Epithelial cell of proximal tubule (primary cell): ENCODE data around the gene ZNF101. TPM values are rescaled to one million over a fixed set of nuclear protein-coding genes. Genes with fewer than 3 reads are reported as not detected.

ENCODE experiments used
- DNase-seq: peaks from one replicate; pipeline ENCODE4 v3.0.0-alpha.2; 2011; ENCODE audit warnings: low read depth
- H3K4me3 ChIP-seq: 2 replicates; pipeline ENCODE4 v1.5.1; 2011; ENCODE audit warnings: low read depth, mild to moderate bottlenecking, low read length
- total RNA-seq: library from RNA; depleted of rRNA; stranded (reverse); fragments of >200 nt; gene quantifications from 2 replicates; pipeline ENCODE4 v1.2.3, GENCODE V29; 2015
- TF ChIP-seq, protein P1 (sequence below): conservative IDR thresholded peaks from 2 replicates; pipeline ENCODE4 v1.5.1; 2012; ENCODE audit warnings: low read depth, mild to moderate bottlenecking, low read length

ZNF101 gene
- total RNA-seq, 1 donor from 2014 or later, result 7.6 TPM

DNA sequence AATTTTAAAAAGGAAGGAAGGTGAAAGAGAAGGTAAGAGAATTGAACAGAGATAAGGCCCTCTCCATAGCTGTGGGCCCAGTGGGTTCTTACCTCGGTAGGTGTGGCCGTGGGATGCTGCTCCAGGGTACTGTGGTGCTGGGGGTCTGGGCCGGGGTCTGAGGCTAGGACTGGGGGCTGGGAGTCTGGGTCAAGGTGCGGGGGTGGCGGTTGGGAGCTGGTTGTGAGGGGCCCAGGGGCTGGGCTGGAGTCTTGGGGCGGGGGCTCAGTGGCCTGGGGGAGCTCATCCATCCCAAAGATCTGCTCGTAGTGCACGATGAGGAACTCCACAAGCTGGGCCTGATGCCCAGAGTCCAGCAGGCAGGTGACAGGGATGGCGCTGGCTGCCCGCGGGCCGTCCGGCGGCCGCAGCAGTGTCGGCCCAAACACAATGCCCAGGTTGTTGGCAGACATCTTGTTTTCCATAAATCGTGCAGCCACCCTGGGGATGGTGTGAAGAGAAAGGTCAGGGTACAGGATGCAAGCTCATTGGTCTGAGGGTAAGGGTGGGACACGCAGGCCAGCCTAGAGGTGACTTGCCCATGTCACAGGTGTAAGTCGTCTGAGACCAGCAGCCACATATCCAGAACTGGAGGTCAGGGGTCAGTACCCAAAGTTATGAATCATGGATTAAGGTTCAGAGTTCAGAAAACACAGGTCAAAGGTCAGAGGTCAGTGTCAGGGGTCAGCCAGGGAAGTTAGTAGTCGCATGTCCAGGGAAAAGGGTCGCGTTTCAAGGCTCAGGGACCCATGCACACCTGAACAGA is 34.7 kb upstream of the ZNF101 start:
- TF ChIP-seq, protein P1, sequence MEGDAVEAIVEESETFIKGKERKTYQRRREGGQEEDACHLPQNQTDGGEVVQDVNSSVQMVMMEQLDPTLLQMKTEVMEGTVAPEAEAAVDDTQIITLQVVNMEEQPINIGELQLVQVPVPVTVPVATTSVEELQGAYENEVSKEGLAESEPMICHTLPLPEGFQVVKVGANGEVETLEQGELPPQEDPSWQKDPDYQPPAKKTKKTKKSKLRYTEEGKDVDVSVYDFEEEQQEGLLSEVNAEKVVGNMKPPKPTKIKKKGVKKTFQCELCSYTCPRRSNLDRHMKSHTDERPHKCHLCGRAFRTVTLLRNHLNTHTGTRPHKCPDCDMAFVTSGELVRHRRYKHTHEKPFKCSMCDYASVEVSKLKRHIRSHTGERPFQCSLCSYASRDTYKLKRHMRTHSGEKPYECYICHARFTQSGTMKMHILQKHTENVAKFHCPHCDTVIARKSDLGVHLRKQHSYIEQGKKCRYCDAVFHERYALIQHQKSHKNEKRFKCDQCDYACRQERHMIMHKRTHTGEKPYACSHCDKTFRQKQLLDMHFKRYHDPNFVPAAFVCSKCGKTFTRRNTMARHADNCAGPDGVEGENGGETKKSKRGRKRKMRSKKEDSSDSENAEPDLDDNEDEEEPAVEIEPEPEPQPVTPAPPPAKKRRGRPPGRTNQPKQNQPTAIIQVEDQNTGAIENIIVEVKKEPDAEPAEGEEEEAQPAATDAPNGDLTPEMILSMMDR, result no peak
- H3K4me3 ChIP-seq, result no peak overlapping the region
- no peak for DNase-seq

GRCh38 chr19:19634516-19635312 is 33.9 kb upstream of the ZNF101 start:
- no peak overlapping the region for H3K4me3 ChIP-seq
- TF ChIP-seq, protein P1, result no peak
- no peak for DNase-seq

- H3K4me3 ChIP-seq, result no peak overlapping the region
- TF ChIP-seq, protein P1, result no peak
- no peak for DNase-seq
Measured at GRCh38 chr19:19635313-19635702, 33.3 kb upstream of the ZNF101 start.

DNA sequence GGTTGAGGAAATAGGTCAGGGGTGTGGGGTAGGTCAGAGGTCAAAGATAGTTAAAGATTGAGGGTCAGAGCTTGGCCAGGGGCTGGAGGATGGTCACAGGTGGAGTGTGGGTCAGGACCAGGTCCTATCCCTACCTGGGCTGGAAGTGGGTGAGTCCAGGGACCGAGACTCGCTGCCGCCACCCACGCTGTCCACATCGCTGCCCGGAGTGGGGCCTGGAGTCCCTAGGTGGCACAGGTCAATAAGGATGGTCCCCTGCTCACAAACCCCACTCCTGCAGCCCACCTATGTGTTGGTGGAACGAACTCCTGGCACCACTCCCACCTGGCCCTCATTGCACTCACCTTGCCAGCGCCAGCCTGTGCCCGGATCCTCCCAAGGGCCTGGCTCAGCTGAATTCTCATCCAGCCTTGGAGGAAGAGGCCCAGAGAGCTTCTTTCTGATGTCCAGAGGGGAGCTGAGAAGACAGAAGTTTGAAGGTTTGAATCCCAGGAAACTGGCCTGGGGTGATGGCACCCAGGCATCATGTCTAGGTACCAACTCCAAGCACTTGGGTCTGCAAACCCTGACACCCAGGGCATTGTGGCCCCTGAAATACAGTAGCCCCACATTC is 32.0 kb upstream of the ZNF101 start:
- no peak overlapping the region for H3K4me3 ChIP-seq

GRCh38 chr19:19637186-19637522 is 31.5 kb upstream of the ZNF101 start:
- TF ChIP-seq, protein P1, result no peak
- DNase-seq, result no peak
- no peak overlapping the region for H3K4me3 ChIP-seq

More for the DNA sequence above, 32.0 kb upstream of the ZNF101 start:
- no peak for DNase-seq
- TF ChIP-seq, protein P1, result no peak

DNA sequence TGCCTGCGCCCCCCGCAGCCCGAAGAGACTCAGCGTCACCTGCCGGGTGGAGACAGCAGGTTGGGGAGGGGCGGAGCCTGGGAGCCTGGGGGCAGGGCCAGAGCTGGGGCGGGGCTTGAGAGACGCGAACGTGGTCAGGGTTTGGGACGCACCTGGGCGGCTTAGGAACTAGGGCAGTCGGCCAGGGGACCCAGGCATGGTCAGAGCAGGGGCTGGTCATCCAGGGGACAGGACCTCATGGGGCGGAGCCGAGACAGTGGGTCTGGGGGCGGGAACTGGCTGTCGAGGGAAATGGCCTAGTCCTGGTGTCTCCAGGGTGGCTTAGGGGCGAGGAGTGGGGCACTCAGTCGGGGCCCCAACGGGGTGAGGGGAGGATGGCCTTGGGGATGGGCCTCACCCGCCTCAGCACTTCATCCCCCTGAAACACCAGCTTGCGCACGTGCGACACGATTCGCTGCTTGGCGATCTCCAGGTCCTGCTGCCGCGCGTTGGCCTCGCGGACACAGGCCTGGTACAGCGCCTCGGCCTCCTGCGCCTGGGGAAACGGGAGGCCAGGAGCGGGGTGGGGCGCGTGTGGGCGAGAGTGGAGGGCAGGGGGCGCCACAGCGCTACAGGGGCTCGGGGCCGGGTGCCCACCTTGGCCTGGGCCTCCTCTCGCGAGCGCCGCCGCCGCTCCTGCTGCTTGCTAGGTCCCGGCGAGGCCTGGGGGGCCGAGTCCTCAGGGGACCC is 31.0 kb upstream of the ZNF101 start:
- TF ChIP-seq, protein P1, result no peak
- H3K4me3 ChIP-seq, result no peak overlapping the region
- no peak for DNase-seq
